Measurements from ENCODE around the gene NT5DC2. TPM values are rescaled to one million over a fixed set of nuclear protein-coding genes. Genes with fewer than 3 reads are reported as not detected.

NT5DC2 gene
- total and polyA plus RNA-seq, 2 experiments from 2014 or later, result 166 to 167 TPM

DNA sequence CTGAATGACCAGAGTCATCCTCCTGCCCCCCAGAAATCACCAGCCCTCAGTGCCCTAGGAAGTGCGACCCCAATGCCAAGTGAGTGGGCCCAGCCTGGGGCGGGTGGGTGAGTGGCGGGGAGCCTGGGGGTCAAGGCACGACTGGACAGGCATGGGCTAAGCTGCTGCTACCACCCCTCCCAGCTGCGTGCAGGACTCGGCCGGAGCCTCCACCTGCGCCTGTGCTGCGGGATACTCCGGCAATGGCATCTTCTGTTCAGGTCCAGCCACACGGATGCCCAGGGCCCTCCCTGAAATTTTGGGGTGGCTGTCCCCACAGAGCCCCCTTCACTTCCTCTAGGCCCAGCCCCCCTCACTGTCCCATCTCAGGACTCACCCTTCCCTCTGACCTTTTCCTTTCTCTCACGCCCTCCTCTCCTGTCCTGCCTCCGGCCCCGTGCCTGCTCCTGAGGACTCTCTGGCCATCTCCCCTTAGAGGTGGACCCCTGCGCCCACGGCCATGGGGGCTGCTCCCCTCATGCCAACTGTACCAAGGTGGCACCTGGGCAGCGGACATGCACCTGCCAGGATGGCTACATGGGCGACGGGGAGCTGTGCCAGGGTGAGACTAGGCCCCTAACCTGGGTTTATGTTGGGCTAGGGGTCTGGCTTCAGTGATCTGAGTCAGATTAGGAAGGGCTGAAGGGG, 17.0 kb downstream of the NT5DC2 start:
- Histone ChIP-seq H3K79me2 (no peaks in the 10 kb centered on the region), H3K4me2 (no peak overlapping the region), H3K4me1 (ENCODE audit: insufficient read depth) (no peaks in the 10 kb centered on the region), H3K9me2 (replicated peaks; ENCODE audit: insufficient read depth) (no peaks in the 10 kb centered on the region), H3K27me3 (no peaks in the 10 kb centered on the region), H3K27ac (no peak overlapping the region), H4K20me1 (ENCODE audit: insufficient read depth, poor library complexity, severe bottlenecking) (no peaks in the 10 kb centered on the region), H3K9me3 (ENCODE audit: low read depth) (no peaks in the 10 kb centered on the region), H3K36me3 (replicated peaks; ENCODE audit: insufficient read depth, low read depth) (no peaks in the 10 kb centered on the region), H2AFZ (no peak overlapping the region), H3K4me3 (no peak overlapping the region)
- no peak for TF ChIP-seq EZH2 (IDR thresholded peaks at IDR 0.05; ENCODE audit: borderline replicate concordance)
- TF ChIP-seq, protein P1, sequence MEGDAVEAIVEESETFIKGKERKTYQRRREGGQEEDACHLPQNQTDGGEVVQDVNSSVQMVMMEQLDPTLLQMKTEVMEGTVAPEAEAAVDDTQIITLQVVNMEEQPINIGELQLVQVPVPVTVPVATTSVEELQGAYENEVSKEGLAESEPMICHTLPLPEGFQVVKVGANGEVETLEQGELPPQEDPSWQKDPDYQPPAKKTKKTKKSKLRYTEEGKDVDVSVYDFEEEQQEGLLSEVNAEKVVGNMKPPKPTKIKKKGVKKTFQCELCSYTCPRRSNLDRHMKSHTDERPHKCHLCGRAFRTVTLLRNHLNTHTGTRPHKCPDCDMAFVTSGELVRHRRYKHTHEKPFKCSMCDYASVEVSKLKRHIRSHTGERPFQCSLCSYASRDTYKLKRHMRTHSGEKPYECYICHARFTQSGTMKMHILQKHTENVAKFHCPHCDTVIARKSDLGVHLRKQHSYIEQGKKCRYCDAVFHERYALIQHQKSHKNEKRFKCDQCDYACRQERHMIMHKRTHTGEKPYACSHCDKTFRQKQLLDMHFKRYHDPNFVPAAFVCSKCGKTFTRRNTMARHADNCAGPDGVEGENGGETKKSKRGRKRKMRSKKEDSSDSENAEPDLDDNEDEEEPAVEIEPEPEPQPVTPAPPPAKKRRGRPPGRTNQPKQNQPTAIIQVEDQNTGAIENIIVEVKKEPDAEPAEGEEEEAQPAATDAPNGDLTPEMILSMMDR (IDR thresholded peaks at IDR 0.05; ENCODE audit: poor library complexity), result no peak
- no peak for TF ChIP-seq EZH2phosphoT487 (IDR thresholded peaks at IDR 0.05; ENCODE audit: low read depth, severe bottlenecking, unreplicated experiment)
- WGBS (ENCODE audit: low lambda C conversion rate, missing lambda C conversion rate), result 91% methylated on average over 17 of the region's 19 CpGs
- no peak for DNase-seq (ENCODE audit: low spot score)

DNA sequence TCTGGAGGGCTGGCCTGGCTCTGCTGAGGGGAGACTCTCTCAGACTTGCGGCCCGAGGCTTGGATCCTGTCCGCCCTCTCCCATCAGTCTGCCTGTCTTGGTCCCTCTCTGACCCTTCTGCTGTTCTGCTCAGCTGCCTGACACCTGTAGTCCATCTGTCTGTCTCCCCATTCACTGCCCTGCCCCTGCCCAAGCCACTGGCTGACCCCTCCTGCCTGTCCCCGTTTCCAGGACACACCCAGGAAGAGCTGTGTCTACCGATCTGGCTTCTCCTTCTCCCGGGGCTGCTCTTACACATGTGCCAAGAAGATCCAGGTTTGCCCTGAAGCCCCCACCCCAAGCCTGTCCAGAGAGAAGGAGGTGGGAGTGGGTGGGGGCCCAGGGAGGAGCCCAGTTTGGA, 18.5 kb downstream of the NT5DC2 start:
- no peaks in the 10 kb centered on the region for H3K27me3 ChIP-seq
- no peaks in the 10 kb centered on the region for H3K9me3 ChIP-seq (ENCODE audit: low read depth)
- TF ChIP-seq, protein P1 (IDR thresholded peaks at IDR 0.05; ENCODE audit: poor library complexity), result no peak
- TF ChIP-seq EZH2 (IDR thresholded peaks at IDR 0.05; ENCODE audit: borderline replicate concordance) (no peak), EZH2phosphoT487 (IDR thresholded peaks at IDR 0.05; ENCODE audit: low read depth, severe bottlenecking, unreplicated experiment) (no peak)
- H3K4me1 ChIP-seq (ENCODE audit: insufficient read depth), result no peaks in the 10 kb centered on the region
- H2AFZ ChIP-seq, result no peak overlapping the region
- no peak overlapping the region for H3K4me3 ChIP-seq
- DNase-seq (ENCODE audit: low spot score), result no peak
- H3K9me2 ChIP-seq (replicated peaks; ENCODE audit: insufficient read depth), result no peaks in the 10 kb centered on the region
- no peaks in the 10 kb centered on the region for H3K36me3 ChIP-seq (replicated peaks; ENCODE audit: insufficient read depth, low read depth)
- H3K79me2 ChIP-seq, result no peaks in the 10 kb centered on the region
- H4K20me1 ChIP-seq (ENCODE audit: insufficient read depth, poor library complexity, severe bottlenecking), result no peaks in the 10 kb centered on the region
- H3K4me2 ChIP-seq, result no peak overlapping the region
- H3K27ac ChIP-seq, result no peak overlapping the region
- 61% methylated on average over 6 of the region's 6 CpGs for WGBS (ENCODE audit: low lambda C conversion rate, missing lambda C conversion rate)

DNA sequence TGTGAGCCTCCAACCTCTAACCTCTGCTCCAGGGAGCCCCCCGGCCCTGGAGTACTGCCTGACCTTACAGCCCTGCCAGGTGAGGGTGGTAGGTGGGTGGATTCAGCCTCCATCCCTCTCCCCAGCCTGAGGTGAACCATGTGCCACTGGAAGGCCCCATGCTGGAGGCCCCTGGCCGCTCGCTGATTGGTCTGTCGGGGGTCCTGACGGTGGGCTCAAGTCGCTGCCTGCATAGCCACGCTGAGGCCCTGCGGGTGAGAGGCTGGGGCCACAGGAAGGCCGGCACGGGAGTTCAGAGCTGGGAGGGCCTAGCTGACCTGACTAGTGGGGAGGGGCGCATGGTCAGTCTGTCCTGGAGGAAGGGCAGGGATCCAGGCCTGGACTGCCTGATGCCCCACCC, 19.1 kb downstream of the NT5DC2 start:
- DNase-seq (ENCODE audit: low spot score), result no peak
- H4K20me1 ChIP-seq (ENCODE audit: insufficient read depth, poor library complexity, severe bottlenecking), result no peaks in the 10 kb centered on the region
- no peaks in the 10 kb centered on the region for H3K36me3 ChIP-seq (replicated peaks; ENCODE audit: insufficient read depth, low read depth)
- no peak overlapping the region for H3K4me3 ChIP-seq
- H3K9me2 ChIP-seq (replicated peaks; ENCODE audit: insufficient read depth), result no peaks in the 10 kb centered on the region
- H3K4me2 ChIP-seq, result no peak overlapping the region
- no peaks in the 10 kb centered on the region for H3K27me3 ChIP-seq
- no peak overlapping the region for H3K27ac ChIP-seq
- no peaks in the 10 kb centered on the region for H3K4me1 ChIP-seq (ENCODE audit: insufficient read depth)
- 84% methylated on average over 11 of the region's 11 CpGs for WGBS (ENCODE audit: low lambda C conversion rate, missing lambda C conversion rate)
- H3K9me3 ChIP-seq (ENCODE audit: low read depth), result no peaks in the 10 kb centered on the region
- H2AFZ ChIP-seq, result no peak overlapping the region
- TF ChIP-seq EZH2 (IDR thresholded peaks at IDR 0.05; ENCODE audit: borderline replicate concordance) (no peak), EZH2phosphoT487 (IDR thresholded peaks at IDR 0.05; ENCODE audit: low read depth, severe bottlenecking, unreplicated experiment) (no peak)
- TF ChIP-seq, protein P1 (IDR thresholded peaks at IDR 0.05; ENCODE audit: poor library complexity), result no peak
- H3K79me2 ChIP-seq, result no peaks in the 10 kb centered on the region
